Naive thymus-derived CD8-positive, alpha-beta T cell (primary cell): Measurements from ENCODE around the gene COPZ1. TPM values are rescaled to one million over a fixed set of nuclear protein-coding genes. Genes with fewer than 3 reads are reported as not detected.
"Not testable (repeated sequence)": the region's sequence is repeated elsewhere in the genome, so short reads cannot be mapped to it uniquely, and the experiment has no call there.

Experiments used
- ATAC-seq, 2 donors: fragments of 150-1000 bp; cut with Tn5 transposase in 1 of 2; sonication (Bioruptor Pico), chemical (Tn5 transposase) in 1 of 2; 1 replicate in 1 of 2; 2 replicates in 1 of 2; pipeline ENCODE4 v1.10.0; 2021; ENCODE audit warnings: mild to moderate bottlenecking in 2 of 2, moderate library complexity in 2 of 2
- POLR2A ChIA-PET: fragments of 350-600 bp; sonication (Branson Sonifier 250); formaldehyde crosslinking; loops from one replicate; lab custom pipeline; 2021; ENCODE audit warnings: antibody characterized with exemption; lab: Charles Lee
- DNase-seq, 10 donors: peaks; one replicate each; pipeline versions ENCODE4 v3.0.0 to v3.0.0-alpha.2; 2020 to 2022
- H3K27ac Mint-ChIP-seq, 10 donors: one replicate each; pipeline ENCODE4 v1.8.0; 2020 to 2022; ENCODE audit warnings: mild to moderate bottlenecking in 10 of 10, mixed read lengths in 10 of 10, moderate library complexity in 4 of 10, inconsistent platforms in 1 of 10
- H3K27me3 Mint-ChIP-seq, 5 donors: one replicate each; pipeline ENCODE4 v1.8.0; 2021 to 2022; ENCODE audit warnings: mixed read lengths in 5 of 5
- H3K36me3 Mint-ChIP-seq, 3 donors: one replicate each; pipeline ENCODE4 v1.8.0; 2020 to 2022; ENCODE audit warnings: mixed read lengths in 3 of 3, mild to moderate bottlenecking in 2 of 3, inconsistent platforms in 1 of 3
- H3K4me1 Mint-ChIP-seq, 4 donors: one replicate each; pipeline ENCODE4 v1.8.0; 2021 to 2022; ENCODE audit warnings: mixed read lengths in 4 of 4
- H3K4me3 Mint-ChIP-seq, 10 donors: one replicate each; pipeline ENCODE4 v1.8.0; 2020 to 2022; ENCODE audit warnings: mild to moderate bottlenecking in 10 of 10, mixed read lengths in 10 of 10, moderate library complexity in 6 of 10, inconsistent platforms in 1 of 10
- H3K9me3 Mint-ChIP-seq, 9 donors: one replicate each; pipeline ENCODE4 v1.8.0; 2020 to 2022; ENCODE audit warnings: mixed read lengths in 9 of 9, mild to moderate bottlenecking in 3 of 9, inconsistent platforms in 1 of 9, moderate library complexity in 1 of 9
- polyA plus RNA-seq, 3 donors: library from polyadenylated mRNA; unstranded; fragments of 300-500 nt; fragmentation: Illumina TruSeq; gene quantifications; one replicate each; pipeline ENCODE4 v1.2.3, GENCODE V29; 2021
- total RNA-seq, 8 experiments: library from RNA in 2 of 8; stranded (reverse) in 2 of 8; gene quantifications; one replicate each; pipeline ENCODE4 v1.2.3 and lab custom pipeline; 2021 to 2026

COPZ1 gene
- total and polyA plus RNA-seq, 5 experiments from 2014 or later: 79.0 to 152 (median 128) TPM

- Mint-ChIP-seq H3K27ac (peak overlapping the region in 6 of 10 donors; percentile 38 to 85 (median 58)), H3K4me1 (peaks cover 21 to 64% (median 55%) of the 10 kb centered on the region in 4 donors), H3K36me3 (peaks cover under 1 to 50% (median 17%) of the 10 kb centered on the region in 3 donors), H3K4me3 (peak overlapping the region in 3 of 10 donors; percentile 38 to 64 (median 60))
- H3K9me3 Mint-ChIP-seq, H3K27me3 Mint-ChIP-seq, ATAC-seq, DNase-seq: not testable (repeated sequence)
- POLR2A ChIA-PET: interaction anchor here (0.5 to 1.4 kb wide), 6 partner anchors 8 to 118 kb away, joined by 3 to 5 read pairs (median 4); no protein-coding TSS in a partner anchor
These were observed 40.7 kb upstream of the COPZ1 start for GRCh38 chr12:54284070-54284780.

GRCh38 chr12:54285150-54286041 lies 39.5 kb upstream of the COPZ1 start:
- Mint-ChIP-seq H3K27me3 (no peaks in the 10 kb centered on the region), H3K27ac (peak overlapping the region in 7 of 10 donors; percentile 7 to 91 (median 73)), H3K4me3 (peak overlapping the region in 8 of 10 donors; percentile 7 to 72 (median 56)), H3K9me3 (no peaks in the 10 kb centered on the region), H3K36me3 (peaks cover 3 to 50% (median 17%) of the 10 kb centered on the region in 3 donors), H3K4me1 (peaks cover 21 to 69% (median 55%) of the 10 kb centered on the region in 4 donors)
- DNase-seq (no peak), ATAC-seq (no peak)
- POLR2A ChIA-PET: interaction anchor here (0.5 to 0.6 kb wide), 2 partner anchors 20 to 68 kb away, joined by 3 read pairs; no protein-coding TSS in a partner anchor

- ATAC-seq (peak in 1 of 2 donors; percentile 2), DNase-seq (no peak)
- Mint-ChIP-seq H3K9me3 (no peaks in the 10 kb centered on the region), H3K4me1 (peaks cover 21 to 67% (median 54%) of the 10 kb centered on the region in 4 donors), H3K27me3 (no peaks in the 10 kb centered on the region), H3K4me3 (peak overlapping the region in 7 of 10 donors; percentile 7 to 72 (median 38)), H3K36me3 (peaks cover 3 to 48% (median 17%) of the 10 kb centered on the region in 3 donors), H3K27ac (peak overlapping the region in 7 of 10 donors; percentile 5 to 91 (median 73))
- POLR2A ChIA-PET: interaction anchor here (0.5 to 1.3 kb wide), 4 partner anchors 13 to 73 kb away, joined by 3 to 4 read pairs (median 3); no protein-coding TSS in a partner anchor
These were observed 38.6 kb upstream of the COPZ1 start for GRCh38 chr12:54286042-54287030.

- H3K4me1 Mint-ChIP-seq: peaks cover 19 to 56% (median 43%) of the 10 kb centered on the region in 4 donors
- DNase-seq (no peak), ATAC-seq (peak in 1 of 2 donors; percentile 12)
- H3K36me3 Mint-ChIP-seq: peaks cover 3 to 36% (median 13%) of the 10 kb centered on the region in 3 donors
- peak overlapping the region in 3 of 10 donors; percentile 11 to 76 (median 37) for H3K27ac Mint-ChIP-seq
- H3K27me3 Mint-ChIP-seq: no peaks in the 10 kb centered on the region
- H3K4me3 Mint-ChIP-seq: no peak overlapping the region
- POLR2A ChIA-PET: interaction anchor here (0.7 to 1.3 kb wide), 4 partner anchors 8 to 71 kb away, joined by 3 to 4 read pairs (median 3); partner anchors contain the start of gene CBX5
- no peaks in the 10 kb centered on the region for H3K9me3 Mint-ChIP-seq
These were observed 37.4 kb upstream of the COPZ1 start for GRCh38 chr12:54287261-54288157.

- DNase-seq (no peak), ATAC-seq (no peak)
- Mint-ChIP-seq H3K36me3 (peaks cover 0 to 3% (median 2%) of the 10 kb centered on the region in 3 donors), H3K9me3 (no peaks in the 10 kb centered on the region), H3K27ac (no peak overlapping the region), H3K4me1 (peaks cover 0 to 17% (median 2%) of the 10 kb centered on the region in 4 donors), H3K27me3 (peaks cover 0 to 5% (median 0%) of the 10 kb centered on the region in 5 donors), H3K4me3 (no peak overlapping the region)
- POLR2A ChIA-PET: interaction anchor here (1.0 to 6.0 kb wide), 6 partner anchors 9 to 76 kb away, joined by 3 to 38 read pairs (median 7); partner anchors contain the start of genes CBX5, COPZ1 and HNRNPA1
These were observed 32.6 kb upstream of the COPZ1 start for GRCh38 chr12:54292083-54292930.

GRCh38 chr12:54292931-54293241 lies 32.0 kb upstream of the COPZ1 start:
- peaks cover 2 to 19% (median 3%) of the 10 kb centered on the region in 4 donors for H3K4me1 Mint-ChIP-seq
- DNase-seq (no peak), ATAC-seq (no peak)
- peaks cover 0 to 3% (median 2%) of the 10 kb centered on the region in 3 donors for H3K36me3 Mint-ChIP-seq
- H3K4me3 Mint-ChIP-seq: peak overlapping the region in 1 of 10 donors; percentile 62
- H3K27me3 Mint-ChIP-seq: peaks cover 0 to 8% (median 3%) of the 10 kb centered on the region in 5 donors
- H3K9me3 Mint-ChIP-seq: no peaks in the 10 kb centered on the region
- POLR2A ChIA-PET: interaction anchor here (1.2 to 6.0 kb wide), 4 partner anchors 12 to 76 kb away, joined by 3 to 38 read pairs (median 10); partner anchors contain the start of genes CBX5, COPZ1 and HNRNPA1
- peak overlapping the region in 1 of 10 donors; percentile 24 for H3K27ac Mint-ChIP-seq

GRCh38 chr12:54294152-54294952 lies 30.6 kb upstream of the COPZ1 start:
- DNase-seq (peak; percentile 16 to 79 (median 41)), ATAC-seq (peak; percentile 69 to 70)
- H3K4me1 Mint-ChIP-seq: peaks cover 2 to 23% (median 5%) of the 10 kb centered on the region in 4 donors
- no peak overlapping the region for H3K4me3 Mint-ChIP-seq
- peaks cover 5 to 17% (median 11%) of the 10 kb centered on the region in 5 donors for H3K27me3 Mint-ChIP-seq
- H3K9me3 Mint-ChIP-seq: no peaks in the 10 kb centered on the region
- POLR2A ChIA-PET: interaction anchor here (0.8 to 6.0 kb wide), 4 partner anchors 14 to 74 kb away, joined by 3 to 38 read pairs (median 6); partner anchors contain the start of genes CBX5 and HNRNPA1
- peak overlapping the region in 1 of 10 donors; percentile 30 for H3K27ac Mint-ChIP-seq
- H3K36me3 Mint-ChIP-seq: peaks cover 0 to 1% (median 0%) of the 10 kb centered on the region in 3 donors

- DNase-seq (no peak), ATAC-seq (no peak)
- Mint-ChIP-seq H3K36me3 (no peaks in the 10 kb centered on the region), H3K4me3 (peak overlapping the region in 1 of 10 donors; percentile 15), H3K27ac (peak overlapping the region in 3 of 10 donors; percentile 11 to 30 (median 19)), H3K4me1 (peaks cover 5 to 25% (median 6%) of the 10 kb centered on the region in 4 donors), H3K9me3 (no peaks in the 10 kb centered on the region), H3K27me3 (peaks cover 9 to 24% (median 17%) of the 10 kb centered on the region in 5 donors)
- POLR2A ChIA-PET: interaction anchor here (0.8 to 6.0 kb wide), 2 partner anchors 14 to 64 kb away, joined by 3 to 38 read pairs; partner anchors contain the start of genes CBX5 and HNRNPA1
These were observed 29.9 kb upstream of the COPZ1 start for GRCh38 chr12:54294953-54295566.
